Neural cell (in vitro differentiated cells): ENCODE results near the gene TSEN2. TPM values are rescaled to one million over a fixed set of nuclear protein-coding genes. Genes with fewer than 3 reads are reported as not detected.

ENCODE experiments used
- H2AFZ ChIP-seq: fragments of 200-600, 300-800 bp; sonication (generic), shearing (Covaris generic); 2 replicates; pipeline ENCODE4 v1.6.0; 2014; ENCODE audit warnings: low read depth, mild to moderate bottlenecking, antibody characterized with exemption, low read length, moderate library complexity
- H3F3A ChIP-seq: fragments of 200-600 bp; shearing (Covaris generic); 2 replicates; pipeline ENCODE4 v1.6.1; 2016; ENCODE audit warnings: mild to moderate bottlenecking, moderate library complexity, mixed read lengths, antibody characterized with exemption, low read length; ENCODE audit not compliant: insufficient read depth, poor library complexity, severe bottlenecking
- H3K27ac ChIP-seq: fragments of 200-600, 300-800 bp; sonication (generic), shearing (Covaris generic); 2 replicates; pipeline ENCODE4 v1.5.1; 2014; ENCODE audit warnings: mild to moderate bottlenecking, low read length, moderate library complexity
- H3K27me3 ChIP-seq: fragments of 300-800, 200-600 bp; sonication (generic), shearing (Covaris generic); 2 replicates; pipeline ENCODE4 v1.6.0; 2014; ENCODE audit warnings: mild to moderate bottlenecking, low read depth, low read length, moderate library complexity; ENCODE audit not compliant: insufficient read depth
- H3K36me3 ChIP-seq: fragments of 300-800, 200-600 bp; sonication (generic), shearing (Covaris generic); 2 replicates; pipeline ENCODE4 v1.5.1; 2014; ENCODE audit warnings: mild to moderate bottlenecking, antibody characterized with exemption, low read length, moderate library complexity; ENCODE audit not compliant: insufficient read depth
- H3K4me2 ChIP-seq: fragments of 300-800, 200-600 bp; sonication (generic), shearing (Covaris generic); 2 replicates; pipeline ENCODE4 v1.6.0; 2014; ENCODE audit warnings: mild to moderate bottlenecking, low read length
- H3K4me3 ChIP-seq: fragments of 300-800, 200-600 bp; sonication (generic), shearing (Covaris generic); 2 replicates; pipeline ENCODE4 v1.5.1; 2014; ENCODE audit warnings: mild to moderate bottlenecking, low read length, moderate library complexity
- H3K79me2 ChIP-seq: fragments of 200-600 bp; shearing (Covaris generic); replicated peaks from 2 replicates; pipeline ENCODE4 v1.6.0; 2014; ENCODE audit warnings: mild to moderate bottlenecking, low read length, moderate library complexity; ENCODE audit not compliant: insufficient read depth
- H3K9ac ChIP-seq: fragments of 300-800, 200-600 bp; sonication (generic), shearing (Covaris generic); 2 replicates; pipeline ENCODE4 v1.6.1; 2016; ENCODE audit warnings: mild to moderate bottlenecking, low read length, mixed read lengths
- H3K9me2 ChIP-seq: fragments of 200-600 bp; shearing (Covaris generic); 2 replicates; pipeline ENCODE4 v1.6.1; 2016; ENCODE audit warnings: mild to moderate bottlenecking, low read length, mixed read lengths; ENCODE audit not compliant: insufficient read depth
- H3K9me3 ChIP-seq: fragments of 200-600, 300-800 bp; sonication (generic), shearing (Covaris generic); 2 replicates; pipeline ENCODE4 v1.6.1; 2016; ENCODE audit warnings: mild to moderate bottlenecking, mixed run types, low read length, moderate library complexity, mixed read lengths
- H4K20me1 ChIP-seq: fragments of 200-600 bp; shearing (Covaris generic); 2 replicates; pipeline ENCODE4 v1.6.1; 2016; ENCODE audit warnings: mild to moderate bottlenecking, mixed run types; ENCODE audit not compliant: insufficient read depth
- CTCF ChIP-seq: fragments of 450-650 bp; IDR thresholded peaks from 2 replicates; pipeline ENCODE4 v1.5.1; 2014; ENCODE audit warnings: antibody characterized with exemption, mild to moderate bottlenecking, moderate library complexity; ENCODE audit not compliant: poor library complexity, severe bottlenecking
- EP300 ChIP-seq: fragments of 450-650 bp; conservative IDR thresholded peaks from 2 replicates; pipeline ENCODE4 v1.6.1; 2014; ENCODE audit warnings: antibody characterized with exemption, mild to moderate bottlenecking, moderate library complexity; ENCODE audit not compliant: poor library complexity, severe bottlenecking
- EZH2 ChIP-seq: fragments of 200-600, 300-800 bp; shearing (Covaris generic), sonication (generic); IDR thresholded peaks from 2 replicates; pipeline ENCODE4 v1.6.1; 2014; ENCODE audit warnings: antibody characterized with exemption, low read length, borderline replicate concordance, mild to moderate bottlenecking; ENCODE audit not compliant: insufficient read depth, poor library complexity, severe bottlenecking
- MXI1 ChIP-seq: fragments of 450-650 bp; conservative IDR thresholded peaks from 2 replicates; pipeline ENCODE4 v1.6.1; 2014; ENCODE audit warnings: antibody characterized with exemption, mild to moderate bottlenecking; ENCODE audit not compliant: poor library complexity, severe bottlenecking
- POLR2AphosphoS5 ChIP-seq: IDR thresholded peaks from 2 replicates; pipeline ENCODE4 v1.6.1; 2012
- RAD21 ChIP-seq: fragments of 450-650 bp; conservative IDR thresholded peaks from 2 replicates; pipeline ENCODE4 v1.6.1; 2014; ENCODE audit warnings: antibody characterized with exemption, mild to moderate bottlenecking, moderate library complexity
- REST ChIP-seq: IDR thresholded peaks from 2 replicates; pipeline ENCODE4 v1.6.1; 2012; ENCODE audit warnings: borderline replicate concordance
- SMC3 ChIP-seq: fragments of 450-650 bp; conservative IDR thresholded peaks from 2 replicates; pipeline ENCODE4 v1.6.1; 2014; ENCODE audit warnings: antibody characterized with exemption, mild to moderate bottlenecking, moderate library complexity; ENCODE audit not compliant: poor library complexity
- TAF1 ChIP-seq: IDR thresholded peaks from 2 replicates; pipeline ENCODE4 v1.6.1; 2012; ENCODE audit warnings: low read depth
- polyA plus RNA-seq: library from polyadenylated mRNA; depleted of rRNA; stranded (reverse); fragments of >200 nt; gene quantifications from 2 replicates; pipeline ENCODE4 v1.2.3, GENCODE V29; 2014

TSEN2 gene
- polyA plus RNA-seq, 1 donor from 2014 or later = 22.6 TPM

- no peaks in the 10 kb centered on the region for H3F3A ChIP-seq
- H4K20me1 ChIP-seq = no peaks in the 10 kb centered on the region
- no peak for TF ChIP-seq SMC3
- no peak for TF ChIP-seq REST
- no peak for TF ChIP-seq TAF1
- TF ChIP-seq POLR2AphosphoS5 = no peak
- no peak for TF ChIP-seq EP300
- TF ChIP-seq MXI1 = no peak
- TF ChIP-seq EZH2 = no peak
- no peak for TF ChIP-seq CTCF
- no peak for TF ChIP-seq RAD21
- H3K27ac ChIP-seq = no peak overlapping the region
- no peaks in the 10 kb centered on the region for H3K27me3 ChIP-seq
- H2AFZ ChIP-seq = no peak overlapping the region
- no peaks in the 10 kb centered on the region for H3K9me2 ChIP-seq
- H3K4me2 ChIP-seq = no peak overlapping the region
- H3K9me3 ChIP-seq = no peaks in the 10 kb centered on the region
- H3K9ac ChIP-seq = no peak overlapping the region
- H3K4me3 ChIP-seq = no peak overlapping the region
- no peaks in the 10 kb centered on the region for H3K79me2 ChIP-seq
- no peaks in the 10 kb centered on the region for H3K36me3 ChIP-seq
These were observed 24.0 kb downstream of the TSEN2 start for GRCh38 chr3:12508291-12508700.

- Histone ChIP-seq H3K27ac (no peak overlapping the region), H3K9me3 (no peaks in the 10 kb centered on the region), H3K9ac (no peak overlapping the region), H3K4me2 (no peak overlapping the region), H3K4me3 (no peak overlapping the region), H2AFZ (no peak overlapping the region), H3K27me3 (no peaks in the 10 kb centered on the region), H3K36me3 (no peaks in the 10 kb centered on the region), H3K9me2 (no peaks in the 10 kb centered on the region), H3K79me2 (no peaks in the 10 kb centered on the region), H3F3A (no peaks in the 10 kb centered on the region), H4K20me1 (no peaks in the 10 kb centered on the region)
- TF ChIP-seq MXI1 = no peak
- TF ChIP-seq SMC3 = no peak
- no peak for TF ChIP-seq CTCF
- TF ChIP-seq POLR2AphosphoS5 = no peak
- no peak for TF ChIP-seq REST
- TF ChIP-seq TAF1 = no peak
- TF ChIP-seq RAD21 = no peak
- TF ChIP-seq EZH2 = no peak
These were observed 25.2 kb downstream of the TSEN2 start for GRCh38 chr3:12509466-12509865.
